WTC11 (cell line): ENCODE results near the gene ST3GAL5. TPM values are rescaled to one million over a fixed set of nuclear protein-coding genes. Genes with fewer than 3 reads are reported as not detected.

Experiments
- ATAC-seq: fragments of 200-7000 bp; cut with Tn5 transposase; 2 replicates; pipeline ENCODE4 v1.10.0; 2021; ENCODE audit warnings: mild to moderate bottlenecking, moderate library complexity
- CTCF ChIA-PET: fragments of 300-600 bp; sonication (Branson Sonifier 250); formaldehyde crosslinking; loops from one replicate; lab custom pipeline; 2021; ENCODE audit warnings: antibody characterized with exemption; lab: Charles Lee
- POLR2A ChIA-PET: fragments of 350-600 bp; sonication (Branson Sonifier 250); formaldehyde crosslinking; loops from one replicate; lab custom pipeline; 2021; ENCODE audit warnings: antibody characterized with exemption; lab: Charles Lee
- DNase-seq: peaks from one replicate; pipeline ENCODE4 v3.0.0; 2021; ENCODE audit warnings: low spot score
- H3K27ac Mint-ChIP-seq: 2 replicates; pipeline ENCODE4 v1.8.0; 2021; ENCODE audit warnings: mixed read lengths
- H3K27me3 Mint-ChIP-seq: 2 replicates; pipeline ENCODE4 v1.8.0; 2021; ENCODE audit warnings: low read depth, mild to moderate bottlenecking, moderate library complexity, mixed read lengths
- H3K36me3 Mint-ChIP-seq: 2 replicates; pipeline ENCODE4 v1.8.0; 2021; ENCODE audit warnings: mixed read lengths
- H3K4me1 Mint-ChIP-seq: 2 replicates; pipeline ENCODE4 v1.8.0; 2022; ENCODE audit warnings: mixed read lengths
- H3K4me3 Mint-ChIP-seq: 2 replicates; pipeline ENCODE4 v1.8.0; 2021; ENCODE audit warnings: mild to moderate bottlenecking, moderate library complexity, mixed read lengths
- H3K9me3 Mint-ChIP-seq: 2 replicates; pipeline ENCODE4 v1.8.0; 2021; ENCODE audit warnings: mixed read lengths
- AFF4 ChIP-seq: sonication (generic); formaldehyde crosslinking; IDR thresholded peaks from 2 replicates; pipeline ENCODE4 v1.8.1; 2023; ENCODE audit warnings: mild to moderate bottlenecking, missing genetic modification reagents, borderline replicate concordance
- CTCF ChIP-seq: fragments of 200-600 bp; IDR thresholded peaks from 2 replicates; pipeline ENCODE4 v1.8.0; 2022; ENCODE audit warnings: antibody characterized with exemption
- E2F1 ChIP-seq: sonication (generic); formaldehyde crosslinking; IDR thresholded peaks from 2 replicates; pipeline ENCODE4 v1.8.0; 2022; ENCODE audit warnings: mild to moderate bottlenecking, missing genetic modification reagents
- JAZF1 ChIP-seq: fragments of 250-450 bp; sonication (Bioruptor Pico); IDR thresholded peaks from 2 replicates; pipeline ENCODE4 v1.9.0; 2021; ENCODE audit warnings: moderate library complexity, mild to moderate bottlenecking, inconsistent platforms
- RELA ChIP-seq: sonication (generic); formaldehyde crosslinking; IDR thresholded peaks from 2 replicates; pipeline ENCODE4 v1.8.1; 2022; ENCODE audit warnings: missing genetic modification reagents, mild to moderate bottlenecking, borderline replicate concordance
- SMAD3 ChIP-seq: sonication (generic); formaldehyde crosslinking; IDR thresholded peaks from 2 replicates; pipeline ENCODE4 v1.8.0; 2022; ENCODE audit warnings: missing genetic modification reagents, mild to moderate bottlenecking, borderline replicate concordance
- TEAD1 ChIP-seq: sonication (generic); formaldehyde crosslinking; IDR thresholded peaks from 2 replicates; pipeline ENCODE4 v1.8.0; 2022; ENCODE audit warnings: mild to moderate bottlenecking, missing genetic modification reagents
- TP53 ChIP-seq: sonication (generic); formaldehyde crosslinking; IDR thresholded peaks from 2 replicates; pipeline ENCODE4 v1.8.1; 2023; ENCODE audit warnings: mild to moderate bottlenecking, missing genetic modification reagents
- ZNF219 ChIP-seq: sonication (generic); formaldehyde crosslinking; IDR thresholded peaks from 2 replicates; pipeline ENCODE4 v1.8.0; 2023; ENCODE audit warnings: missing genetic modification reagents, mild to moderate bottlenecking, borderline replicate concordance
- total RNA-seq: library from RNA; stranded (reverse); gene quantifications from 3 replicates; pipeline ENCODE4 v1.2.3, GENCODE V29; 2021
- TF ChIP-seq, protein P1 (sequence below): sonication (generic); formaldehyde crosslinking; conservative IDR thresholded peaks from 2 replicates; pipeline ENCODE4 v1.8.1; 2022; ENCODE audit warnings: mild to moderate bottlenecking, missing genetic modification reagents
- TF ChIP-seq, protein P2 (sequence below): sonication (generic); formaldehyde crosslinking; IDR thresholded peaks from 2 replicates; pipeline ENCODE4 v1.8.0; 2022; ENCODE audit warnings: missing genetic modification reagents
- TF ChIP-seq, protein P3 (sequence below): sonication (generic); formaldehyde crosslinking; IDR thresholded peaks from 2 replicates; pipeline ENCODE4 v1.8.1; 2023; ENCODE audit warnings: mild to moderate bottlenecking, missing genetic modification reagents, moderate library complexity
- TF ChIP-seq, protein P4 (sequence below): sonication (generic); formaldehyde crosslinking; IDR thresholded peaks from 2 replicates; pipeline ENCODE4 v1.8.0; 2022; ENCODE audit warnings: mild to moderate bottlenecking, missing genetic modification reagents
- TF ChIP-seq, protein P5 (sequence below): fragments of 250-450 bp; sonication (Bioruptor Pico); IDR thresholded peaks from 2 replicates; pipeline ENCODE4 v1.9.0; 2021; ENCODE audit warnings: mild to moderate bottlenecking, borderline replicate concordance

The ST3GAL5 gene
- total RNA-seq, 1 experiment from 2014 or later: 5.9 TPM

DNA sequence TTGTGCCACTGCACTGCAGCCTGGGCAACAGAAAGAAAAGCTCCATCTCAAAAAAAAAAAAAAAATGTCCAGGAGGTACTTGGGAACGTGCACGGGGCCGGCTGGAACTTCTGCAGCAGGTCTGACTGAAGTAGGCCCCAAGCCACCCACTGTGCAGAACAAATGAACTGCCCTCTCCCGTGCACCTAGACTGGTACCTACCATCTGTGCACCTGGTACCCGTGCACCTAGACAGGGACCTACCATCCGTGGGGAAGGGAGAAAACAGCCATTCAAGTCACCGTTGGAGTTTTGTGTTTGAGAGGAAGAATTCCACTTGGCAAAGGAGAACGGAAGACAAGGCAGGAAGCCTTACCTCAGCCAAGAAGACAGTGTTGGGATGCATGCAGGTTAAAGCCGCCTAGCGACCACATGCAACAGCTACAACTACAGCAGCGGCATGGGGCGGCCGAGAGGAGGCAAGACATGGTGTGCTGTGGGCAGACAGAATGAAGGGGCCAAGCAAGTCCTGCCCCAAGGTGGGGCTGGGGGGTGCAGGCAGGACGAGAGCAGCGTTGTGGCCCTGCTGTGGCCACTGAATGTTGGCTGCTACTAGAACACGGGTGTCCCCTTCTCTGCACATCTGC lies 16.1 kb downstream of the ST3GAL5 start:
- DNase-seq: peak; percentile 21
- Mint-ChIP-seq H3K27ac (no peak overlapping the region), H3K9me3 (no peaks in the 10 kb centered on the region), H3K36me3 (no peaks in the 10 kb centered on the region), H3K4me3 (no peak overlapping the region)
- ATAC-seq: peak; percentile 81
- POLR2A ChIA-PET: interaction anchor here (0.6 kb wide), 1 partner anchor 57 kb away, joined by 3 read pairs; no protein-coding TSS in a partner anchor
- TF ChIP-seq, protein P1, sequence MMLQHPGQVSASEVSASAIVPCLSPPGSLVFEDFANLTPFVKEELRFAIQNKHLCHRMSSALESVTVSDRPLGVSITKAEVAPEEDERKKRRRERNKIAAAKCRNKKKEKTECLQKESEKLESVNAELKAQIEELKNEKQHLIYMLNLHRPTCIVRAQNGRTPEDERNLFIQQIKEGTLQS (CRISPR knock-in tag): no peak
- TF ChIP-seq, all 79 proteins: peak for 0
- peaks cover 30% of the 10 kb centered on the region for H3K4me1 Mint-ChIP-seq
- CTCF ChIA-PET: interaction anchor here (0.7 to 2.0 kb wide), 11 partner anchors 15 to 235 kb away, joined by 3 to 19 read pairs (median 3); partner anchors contain the start of genes ATOH8 and ST3GAL5
- no peaks in the 10 kb centered on the region; the same call in 1 of the 2 replicates for H3K27me3 Mint-ChIP-seq

DNA sequence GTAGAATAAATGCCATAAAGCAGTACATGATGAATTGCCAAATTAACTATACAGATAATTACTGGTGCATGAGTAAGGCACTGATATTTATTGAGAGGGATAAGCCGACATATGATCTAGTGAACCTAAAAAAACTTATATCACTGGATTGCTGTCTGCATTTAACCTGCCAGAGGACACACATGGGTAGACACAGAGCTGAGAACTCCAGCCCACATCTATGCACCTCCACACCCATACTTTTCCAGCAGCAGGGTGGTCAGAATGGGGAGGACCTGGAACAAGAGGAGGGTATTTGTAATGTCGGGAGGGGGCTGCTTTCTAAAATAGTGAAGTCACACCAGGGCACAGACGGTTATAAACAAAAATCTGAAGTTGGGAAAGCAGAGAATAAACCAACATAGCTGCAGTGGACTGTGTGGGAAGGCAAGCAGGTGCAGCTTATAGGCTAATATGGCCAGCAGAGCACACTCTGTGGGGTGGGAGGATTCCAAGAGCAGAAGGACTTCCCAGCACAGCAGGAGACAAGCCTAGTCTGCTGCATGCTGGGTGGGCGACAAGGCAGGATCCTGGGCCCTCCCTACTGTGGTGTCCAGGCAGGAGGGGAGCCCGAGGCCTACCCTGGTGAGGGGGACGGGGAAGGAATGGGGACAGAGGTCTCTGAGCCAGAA lies 17.2 kb downstream of the ST3GAL5 start:
- Mint-ChIP-seq H3K4me1 (peaks cover 36% of the 10 kb centered on the region), H3K27ac (no peak overlapping the region; the same call in 1 of the 2 replicates), H3K4me3 (no peak overlapping the region), H3K36me3 (no peaks in the 10 kb centered on the region), H3K9me3 (no peaks in the 10 kb centered on the region), H3K27me3 (no peaks in the 10 kb centered on the region; the same call in 1 of the 2 replicates)
- ChIA-PET CTCF (interaction anchor here (0.7 to 1.2 kb wide), 3 partner anchors 18 to 111 kb away, joined by 3 to 4 read pairs (median 3); no protein-coding TSS in a partner anchor), POLR2A (no interaction called here)
- DNase-seq: no peak
- no peak for ATAC-seq
- TF ChIP-seq JAZF1 (CRISPR knock-in tag): no peak
- TF ChIP-seq, protein P2, sequence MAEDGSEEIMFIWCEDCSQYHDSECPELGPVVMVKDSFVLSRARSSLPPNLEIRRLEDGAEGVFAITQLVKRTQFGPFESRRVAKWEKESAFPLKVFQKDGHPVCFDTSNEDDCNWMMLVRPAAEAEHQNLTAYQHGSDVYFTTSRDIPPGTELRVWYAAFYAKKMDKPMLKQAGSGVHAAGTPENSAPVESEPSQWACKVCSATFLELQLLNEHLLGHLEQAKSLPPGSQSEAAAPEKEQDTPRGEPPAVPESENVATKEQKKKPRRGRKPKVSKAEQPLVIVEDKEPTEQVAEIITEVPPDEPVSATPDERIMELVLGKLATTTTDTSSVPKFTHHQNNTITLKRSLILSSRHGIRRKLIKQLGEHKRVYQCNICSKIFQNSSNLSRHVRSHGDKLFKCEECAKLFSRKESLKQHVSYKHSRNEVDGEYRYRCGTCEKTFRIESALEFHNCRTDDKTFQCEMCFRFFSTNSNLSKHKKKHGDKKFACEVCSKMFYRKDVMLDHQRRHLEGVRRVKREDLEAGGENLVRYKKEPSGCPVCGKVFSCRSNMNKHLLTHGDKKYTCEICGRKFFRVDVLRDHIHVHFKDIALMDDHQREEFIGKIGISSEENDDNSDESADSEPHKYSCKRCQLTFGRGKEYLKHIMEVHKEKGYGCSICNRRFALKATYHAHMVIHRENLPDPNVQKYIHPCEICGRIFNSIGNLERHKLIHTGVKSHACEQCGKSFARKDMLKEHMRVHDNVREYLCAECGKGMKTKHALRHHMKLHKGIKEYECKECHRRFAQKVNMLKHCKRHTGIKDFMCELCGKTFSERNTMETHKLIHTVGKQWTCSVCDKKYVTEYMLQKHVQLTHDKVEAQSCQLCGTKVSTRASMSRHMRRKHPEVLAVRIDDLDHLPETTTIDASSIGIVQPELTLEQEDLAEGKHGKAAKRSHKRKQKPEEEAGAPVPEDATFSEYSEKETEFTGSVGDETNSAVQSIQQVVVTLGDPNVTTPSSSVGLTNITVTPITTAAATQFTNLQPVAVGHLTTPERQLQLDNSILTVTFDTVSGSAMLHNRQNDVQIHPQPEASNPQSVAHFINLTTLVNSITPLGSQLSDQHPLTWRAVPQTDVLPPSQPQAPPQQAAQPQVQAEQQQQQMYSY (CRISPR knock-in tag): no peak
- no peak for TF ChIP-seq RELA (CRISPR knock-in tag)
- TF ChIP-seq TP53 (CRISPR knock-in tag): no peak
- TF ChIP-seq CTCF: no peak
- no peak for TF ChIP-seq TEAD1
- TF ChIP-seq AFF4 (CRISPR knock-in tag): no peak
- TF ChIP-seq, protein P3, sequence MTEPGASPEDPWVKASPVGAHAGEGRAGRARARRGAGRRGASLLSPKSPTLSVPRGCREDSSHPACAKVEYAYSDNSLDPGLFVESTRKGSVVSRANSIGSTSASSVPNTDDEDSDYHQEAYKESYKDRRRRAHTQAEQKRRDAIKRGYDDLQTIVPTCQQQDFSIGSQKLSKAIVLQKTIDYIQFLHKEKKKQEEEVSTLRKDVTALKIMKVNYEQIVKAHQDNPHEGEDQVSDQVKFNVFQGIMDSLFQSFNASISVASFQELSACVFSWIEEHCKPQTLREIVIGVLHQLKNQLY (CRISPR knock-in tag): no peak
- TF ChIP-seq, protein P4, sequence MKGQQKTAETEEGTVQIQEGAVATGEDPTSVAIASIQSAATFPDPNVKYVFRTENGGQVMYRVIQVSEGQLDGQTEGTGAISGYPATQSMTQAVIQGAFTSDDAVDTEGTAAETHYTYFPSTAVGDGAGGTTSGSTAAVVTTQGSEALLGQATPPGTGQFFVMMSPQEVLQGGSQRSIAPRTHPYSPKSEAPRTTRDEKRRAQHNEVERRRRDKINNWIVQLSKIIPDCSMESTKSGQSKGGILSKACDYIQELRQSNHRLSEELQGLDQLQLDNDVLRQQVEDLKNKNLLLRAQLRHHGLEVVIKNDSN: no peak
- TF ChIP-seq E2F1 (CRISPR knock-in tag): no peak
- TF ChIP-seq ZNF219 (CRISPR knock-in tag): no peak
- TF ChIP-seq, protein P5, sequence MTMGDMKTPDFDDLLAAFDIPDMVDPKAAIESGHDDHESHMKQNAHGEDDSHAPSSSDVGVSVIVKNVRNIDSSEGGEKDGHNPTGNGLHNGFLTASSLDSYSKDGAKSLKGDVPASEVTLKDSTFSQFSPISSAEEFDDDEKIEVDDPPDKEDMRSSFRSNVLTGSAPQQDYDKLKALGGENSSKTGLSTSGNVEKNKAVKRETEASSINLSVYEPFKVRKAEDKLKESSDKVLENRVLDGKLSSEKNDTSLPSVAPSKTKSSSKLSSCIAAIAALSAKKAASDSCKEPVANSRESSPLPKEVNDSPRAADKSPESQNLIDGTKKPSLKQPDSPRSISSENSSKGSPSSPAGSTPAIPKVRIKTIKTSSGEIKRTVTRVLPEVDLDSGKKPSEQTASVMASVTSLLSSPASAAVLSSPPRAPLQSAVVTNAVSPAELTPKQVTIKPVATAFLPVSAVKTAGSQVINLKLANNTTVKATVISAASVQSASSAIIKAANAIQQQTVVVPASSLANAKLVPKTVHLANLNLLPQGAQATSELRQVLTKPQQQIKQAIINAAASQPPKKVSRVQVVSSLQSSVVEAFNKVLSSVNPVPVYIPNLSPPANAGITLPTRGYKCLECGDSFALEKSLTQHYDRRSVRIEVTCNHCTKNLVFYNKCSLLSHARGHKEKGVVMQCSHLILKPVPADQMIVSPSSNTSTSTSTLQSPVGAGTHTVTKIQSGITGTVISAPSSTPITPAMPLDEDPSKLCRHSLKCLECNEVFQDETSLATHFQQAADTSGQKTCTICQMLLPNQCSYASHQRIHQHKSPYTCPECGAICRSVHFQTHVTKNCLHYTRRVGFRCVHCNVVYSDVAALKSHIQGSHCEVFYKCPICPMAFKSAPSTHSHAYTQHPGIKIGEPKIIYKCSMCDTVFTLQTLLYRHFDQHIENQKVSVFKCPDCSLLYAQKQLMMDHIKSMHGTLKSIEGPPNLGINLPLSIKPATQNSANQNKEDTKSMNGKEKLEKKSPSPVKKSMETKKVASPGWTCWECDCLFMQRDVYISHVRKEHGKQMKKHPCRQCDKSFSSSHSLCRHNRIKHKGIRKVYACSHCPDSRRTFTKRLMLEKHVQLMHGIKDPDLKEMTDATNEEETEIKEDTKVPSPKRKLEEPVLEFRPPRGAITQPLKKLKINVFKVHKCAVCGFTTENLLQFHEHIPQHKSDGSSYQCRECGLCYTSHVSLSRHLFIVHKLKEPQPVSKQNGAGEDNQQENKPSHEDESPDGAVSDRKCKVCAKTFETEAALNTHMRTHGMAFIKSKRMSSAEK (CRISPR knock-in tag): no peak
- no peak for TF ChIP-seq SMAD3 (CRISPR knock-in tag)
